Astrocyte (in vitro differentiated cells and primary cell): ENCODE results near the gene SPRED2. TPM values are rescaled to one million over a fixed set of nuclear protein-coding genes. Genes with fewer than 3 reads are reported as not detected.

Source experiments
- DNase-seq: peaks from one replicate; pipeline ENCODE4 v3.0.0-alpha.2; 2010; ENCODE audit warnings: low read depth
- FAIRE-seq: peaks from 2 replicates; lab custom pipeline; 2011; peaks lifted over from hg19 to GRCh38; lab: Jason Lieb, UNC
- H2AFZ ChIP-seq: 2 replicates; pipeline ENCODE4 v1.6.0; 2012; ENCODE audit warnings: low read depth, low read length, inconsistent platforms
- H3K27ac ChIP-seq: 2 replicates; pipeline ENCODE4 v1.5.1; 2011; ENCODE audit warnings: low read depth, low read length, inconsistent platforms
- H3K27me3 ChIP-seq: 2 replicates; pipeline ENCODE4 v1.6.0; 2011; ENCODE audit warnings: low read length, inconsistent platforms; ENCODE audit not compliant: insufficient read depth
- H3K36me3 ChIP-seq: 2 replicates; pipeline ENCODE4 v1.5.1; 2011; ENCODE audit warnings: low read length, inconsistent platforms; ENCODE audit not compliant: insufficient read depth
- H3K4me1 ChIP-seq: 2 replicates; pipeline ENCODE4 v1.5.1; 2011; ENCODE audit warnings: low read length, inconsistent platforms; ENCODE audit not compliant: insufficient read depth
- H3K4me2 ChIP-seq: 2 replicates; pipeline ENCODE4 v1.6.0; 2012; ENCODE audit warnings: low read length, inconsistent platforms
- H3K4me3 ChIP-seq: 2 replicates; pipeline ENCODE4 v1.5.1; 2011; ENCODE audit warnings: low read depth, mild to moderate bottlenecking, low read length, inconsistent platforms; ENCODE audit not compliant: insufficient read depth
- H3K79me2 ChIP-seq: 2 replicates; pipeline ENCODE4 v1.6.0; 2012; ENCODE audit warnings: mild to moderate bottlenecking, low read length, inconsistent platforms; ENCODE audit not compliant: insufficient read depth
- H3K9ac ChIP-seq: 2 replicates; pipeline ENCODE4 v1.6.0; 2012; ENCODE audit warnings: mild to moderate bottlenecking, low read length, inconsistent platforms
- H3K9me3 ChIP-seq: 2 replicates; pipeline ENCODE4 v1.5.1; 2012; ENCODE audit warnings: low read depth, mild to moderate bottlenecking, low read length, inconsistent platforms; ENCODE audit not compliant: insufficient read depth
- H4K20me1 ChIP-seq: 2 replicates; pipeline ENCODE4 v1.6.0; 2012; ENCODE audit warnings: low read length, inconsistent platforms; ENCODE audit not compliant: insufficient read depth
- H3K27ac Mint-ChIP-seq: one replicate; pipeline ENCODE4 v1.8.0; 2021; ENCODE audit warnings: mild to moderate bottlenecking, mixed read lengths; ENCODE audit not compliant: unreplicated experiment
- H3K27me3 Mint-ChIP-seq: one replicate; pipeline ENCODE4 v1.8.0; 2021; ENCODE audit warnings: low read depth, mixed read lengths; ENCODE audit not compliant: unreplicated experiment
- H3K36me3 Mint-ChIP-seq: one replicate; pipeline ENCODE4 v1.8.0; 2021; ENCODE audit warnings: low read depth, mixed read lengths; ENCODE audit not compliant: unreplicated experiment
- H3K4me1 Mint-ChIP-seq: one replicate; pipeline ENCODE4 v1.8.0; 2021; ENCODE audit warnings: low read depth, mixed read lengths; ENCODE audit not compliant: unreplicated experiment
- H3K4me3 Mint-ChIP-seq: one replicate; pipeline ENCODE4 v1.8.0; 2021; ENCODE audit warnings: mild to moderate bottlenecking, moderate library complexity, mixed read lengths; ENCODE audit not compliant: unreplicated experiment
- H3K9me3 Mint-ChIP-seq: one replicate; pipeline ENCODE4 v1.8.0; 2021; ENCODE audit warnings: mild to moderate bottlenecking, mixed read lengths; ENCODE audit not compliant: unreplicated experiment
- EZH2 ChIP-seq: IDR thresholded peaks from 2 replicates; pipeline ENCODE4 v1.6.1; 2012; ENCODE audit warnings: mild to moderate bottlenecking, low read length, inconsistent platforms; ENCODE audit not compliant: insufficient read depth
- total RNA-seq: library from RNA; stranded (reverse); gene quantifications from 2 replicates; pipeline ENCODE4 v1.2.1, GENCODE V29; 2021
- TF ChIP-seq, protein P1 (sequence below): IDR thresholded peaks from 2 replicates; pipeline ENCODE4 v1.5.1; 2011; ENCODE audit warnings: low read depth, mild to moderate bottlenecking, inconsistent platforms, low read length, moderate library complexity; ENCODE audit not compliant: insufficient read depth

The SPRED2 gene
- total RNA-seq, 1 donor from 2014 or later: 47.3 TPM

DNA sequence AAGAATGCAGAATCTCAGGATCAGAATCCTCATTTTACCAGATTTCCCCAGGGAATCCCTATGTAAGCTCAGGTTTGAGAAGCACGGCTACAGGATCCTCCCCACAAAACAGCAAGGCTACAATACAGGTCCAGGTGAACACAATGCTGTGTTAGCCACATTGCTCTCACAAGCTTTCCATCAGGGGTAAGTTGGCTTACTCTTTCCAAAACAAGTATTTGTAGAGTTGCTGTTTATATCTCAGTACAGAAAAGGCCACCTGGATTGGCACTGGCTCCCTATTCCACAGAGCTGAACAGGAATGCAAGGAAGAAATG lies 11.0 kb downstream of the SPRED2 start:
- no peak for TF ChIP-seq EZH2
- TF ChIP-seq, protein P1, sequence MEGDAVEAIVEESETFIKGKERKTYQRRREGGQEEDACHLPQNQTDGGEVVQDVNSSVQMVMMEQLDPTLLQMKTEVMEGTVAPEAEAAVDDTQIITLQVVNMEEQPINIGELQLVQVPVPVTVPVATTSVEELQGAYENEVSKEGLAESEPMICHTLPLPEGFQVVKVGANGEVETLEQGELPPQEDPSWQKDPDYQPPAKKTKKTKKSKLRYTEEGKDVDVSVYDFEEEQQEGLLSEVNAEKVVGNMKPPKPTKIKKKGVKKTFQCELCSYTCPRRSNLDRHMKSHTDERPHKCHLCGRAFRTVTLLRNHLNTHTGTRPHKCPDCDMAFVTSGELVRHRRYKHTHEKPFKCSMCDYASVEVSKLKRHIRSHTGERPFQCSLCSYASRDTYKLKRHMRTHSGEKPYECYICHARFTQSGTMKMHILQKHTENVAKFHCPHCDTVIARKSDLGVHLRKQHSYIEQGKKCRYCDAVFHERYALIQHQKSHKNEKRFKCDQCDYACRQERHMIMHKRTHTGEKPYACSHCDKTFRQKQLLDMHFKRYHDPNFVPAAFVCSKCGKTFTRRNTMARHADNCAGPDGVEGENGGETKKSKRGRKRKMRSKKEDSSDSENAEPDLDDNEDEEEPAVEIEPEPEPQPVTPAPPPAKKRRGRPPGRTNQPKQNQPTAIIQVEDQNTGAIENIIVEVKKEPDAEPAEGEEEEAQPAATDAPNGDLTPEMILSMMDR: no peak
- H3K4me1 ChIP-seq: peaks cover 9% of the 10 kb centered on the region
- Mint-ChIP-seq H3K27me3 (no peaks in the 10 kb centered on the region), H3K4me1 (peaks cover 38% of the 10 kb centered on the region), H3K4me3 (no peak overlapping the region), H3K27ac (no peak overlapping the region), H3K9me3 (no peaks in the 10 kb centered on the region), H3K36me3 (peaks cover 7% of the 10 kb centered on the region)
- peak overlapping the region; percentile 27 for H3K27ac ChIP-seq
- no peaks in the 10 kb centered on the region for H3K27me3 ChIP-seq
- no peaks in the 10 kb centered on the region for H3K36me3 ChIP-seq
- H2AFZ ChIP-seq: no peak overlapping the region
- peaks cover 100% of the 10 kb centered on the region for H3K79me2 ChIP-seq
- no peaks in the 10 kb centered on the region for H3K9me3 ChIP-seq
- FAIRE-seq (no peak), DNase-seq (no peak)
- H3K4me3 ChIP-seq: no peak overlapping the region
- H4K20me1 ChIP-seq: peaks cover 85% of the 10 kb centered on the region
- H3K9ac ChIP-seq: no peak overlapping the region
- H3K4me2 ChIP-seq: peak overlapping the region; percentile 48

DNA sequence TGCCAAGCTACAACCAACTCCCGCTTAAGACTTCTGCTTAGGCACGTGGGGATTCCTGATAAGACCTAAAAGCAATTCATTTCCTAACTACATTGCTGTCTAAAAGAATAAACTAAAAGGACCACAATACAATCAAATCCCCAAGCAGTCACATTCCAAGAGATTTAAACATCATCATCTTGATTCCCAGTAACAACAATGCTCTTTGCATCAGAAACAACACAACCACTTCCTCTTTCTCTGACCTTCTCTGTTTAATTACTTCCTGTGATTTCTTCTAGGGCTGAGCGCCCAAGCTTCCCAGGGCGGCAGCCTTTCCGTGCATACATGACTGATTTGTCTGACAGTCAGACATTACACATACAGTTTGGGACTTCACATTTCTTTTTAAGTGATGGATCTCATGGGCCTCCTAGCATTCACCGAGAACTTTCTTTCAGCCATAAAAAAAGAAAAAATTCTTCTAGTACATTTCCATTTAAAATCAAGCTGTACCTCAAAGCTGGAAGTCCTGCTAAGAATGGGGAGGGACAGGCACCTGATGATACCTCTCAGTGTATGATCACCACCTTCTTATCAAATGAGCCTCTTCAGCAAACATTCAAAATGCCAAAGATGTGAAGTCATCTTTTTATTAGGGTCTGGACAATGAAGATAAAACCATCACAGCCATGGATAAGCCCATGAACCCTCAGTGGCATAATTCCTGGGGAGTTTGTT lies 11.5 kb downstream of the SPRED2 start:
- H3K79me2 ChIP-seq: peaks cover 100% of the 10 kb centered on the region
- TF ChIP-seq, protein P1: no peak
- TF ChIP-seq EZH2: no peak
- H3K36me3 ChIP-seq: no peaks in the 10 kb centered on the region
- H3K4me2 ChIP-seq: peak overlapping the region; percentile 48
- Mint-ChIP-seq H3K4me1 (peaks cover 39% of the 10 kb centered on the region), H3K27ac (peak overlapping the region; percentile 58), H3K27me3 (no peaks in the 10 kb centered on the region), H3K4me3 (no peak overlapping the region), H3K9me3 (no peaks in the 10 kb centered on the region), H3K36me3 (peaks cover 7% of the 10 kb centered on the region)
- peaks cover 9% of the 10 kb centered on the region for H3K4me1 ChIP-seq
- H3K9ac ChIP-seq: peak overlapping the region; percentile 2
- H3K27me3 ChIP-seq: no peaks in the 10 kb centered on the region
- no peak overlapping the region for H2AFZ ChIP-seq
- DNase-seq (peak; percentile 58), FAIRE-seq (no peak)
- H3K4me3 ChIP-seq: no peak overlapping the region
- no peaks in the 10 kb centered on the region for H3K9me3 ChIP-seq
- H4K20me1 ChIP-seq: peaks cover 85% of the 10 kb centered on the region
- peak overlapping the region; percentile 27 for H3K27ac ChIP-seq

- Mint-ChIP-seq H3K4me1 (peaks cover 58% of the 10 kb centered on the region), H3K36me3 (peaks cover 9% of the 10 kb centered on the region), H3K4me3 (peak overlapping the region; percentile 55), H3K27me3 (no peaks in the 10 kb centered on the region), H3K9me3 (no peaks in the 10 kb centered on the region), H3K27ac (no peak overlapping the region)
- Histone ChIP-seq H3K9ac (no peak overlapping the region), H3K36me3 (no peaks in the 10 kb centered on the region), H3K4me2 (no peak overlapping the region), H2AFZ (no peak overlapping the region), H3K4me1 (peaks cover 14% of the 10 kb centered on the region), H3K27me3 (no peaks in the 10 kb centered on the region), H3K27ac (no peak overlapping the region), H4K20me1 (peaks cover 87% of the 10 kb centered on the region), H3K4me3 (no peak overlapping the region), H3K79me2 (peaks cover 100% of the 10 kb centered on the region), H3K9me3 (no peaks in the 10 kb centered on the region)
- no peak for TF ChIP-seq EZH2
- TF ChIP-seq, protein P1: no peak
- FAIRE-seq (no peak), DNase-seq (no peak)
These were observed 14.8 kb downstream of the SPRED2 start for GRCh38 chr2:65417509-65418085.
